ENCODE data around the gene SRD5A1.
A peak's percentile ranks its signal among the peaks of the same experiment; 100 is the strongest.

Gene SRD5A1

GRCh38 chr5:6681682-6682081 lies 48.4 kb downstream of the SRD5A1 start:
- Mint-ChIP-seq H3K36me3 (no peaks in the 10 kb centered on the region), H3K4me3 (no peak overlapping the region), H3K9me3 (no peaks in the 10 kb centered on the region), H3K4me1 (peaks cover 3% of the 10 kb centered on the region), H3K27ac (no peak overlapping the region), H3K27me3 (peaks cover 25% of the 10 kb centered on the region)

- peaks cover 6% of the 10 kb centered on the region for H3K4me1 Mint-ChIP-seq
- H3K4me3 Mint-ChIP-seq: no peak overlapping the region
- H3K36me3 Mint-ChIP-seq: no peaks in the 10 kb centered on the region
- H3K9me3 Mint-ChIP-seq: no peaks in the 10 kb centered on the region
- H3K27ac Mint-ChIP-seq: no peak overlapping the region
- peaks cover 27% of the 10 kb centered on the region for H3K27me3 Mint-ChIP-seq
These were observed 49.0 kb downstream of the SRD5A1 start for GRCh38 chr5:6682239-6682638.

- Mint-ChIP-seq H3K4me1 (peaks cover 10% of the 10 kb centered on the region), H3K27me3 (peaks cover 33% of the 10 kb centered on the region), H3K4me3 (no peak overlapping the region), H3K9me3 (no peaks in the 10 kb centered on the region), H3K27ac (no peak overlapping the region), H3K36me3 (no peaks in the 10 kb centered on the region)
These were observed 50.0 kb downstream of the SRD5A1 start for GRCh38 chr5:6683241-6683640.

GRCh38 chr5:6684075-6684474 lies 50.8 kb downstream of the SRD5A1 start:
- no peak overlapping the region for H3K4me3 Mint-ChIP-seq
- H3K9me3 Mint-ChIP-seq: no peaks in the 10 kb centered on the region
- peaks cover 10% of the 10 kb centered on the region for H3K4me1 Mint-ChIP-seq
- H3K27ac Mint-ChIP-seq: no peak overlapping the region
- H3K27me3 Mint-ChIP-seq: peaks cover 33% of the 10 kb centered on the region
- H3K36me3 Mint-ChIP-seq: no peaks in the 10 kb centered on the region

- Mint-ChIP-seq H3K27ac (no peak overlapping the region), H3K4me3 (no peak overlapping the region), H3K4me1 (peaks cover 10% of the 10 kb centered on the region), H3K27me3 (peaks cover 38% of the 10 kb centered on the region), H3K9me3 (no peaks in the 10 kb centered on the region), H3K36me3 (no peaks in the 10 kb centered on the region)
These were observed 53.3 kb downstream of the SRD5A1 start for GRCh38 chr5:6686501-6686900.

GRCh38 chr5:6686915-6687409 lies 53.7 kb downstream of the SRD5A1 start:
- H3K4me3 Mint-ChIP-seq: peak overlapping the region; percentile 36
- no peak overlapping the region for H3K27ac Mint-ChIP-seq
- H3K36me3 Mint-ChIP-seq: no peaks in the 10 kb centered on the region

GRCh38 chr5:6687505-6687904 lies 54.3 kb downstream of the SRD5A1 start:
- Mint-ChIP-seq H3K4me3 (peak overlapping the region; percentile 17), H3K36me3 (no peaks in the 10 kb centered on the region), H3K27me3 (peaks cover 35% of the 10 kb centered on the region), H3K4me1 (peaks cover 10% of the 10 kb centered on the region), H3K9me3 (no peaks in the 10 kb centered on the region), H3K27ac (no peak overlapping the region)

More at GRCh38 chr5:6686915-6687409, 53.7 kb downstream of the SRD5A1 start:
- H3K27me3 Mint-ChIP-seq: peaks cover 35% of the 10 kb centered on the region
- H3K9me3 Mint-ChIP-seq: no peaks in the 10 kb centered on the region
- H3K4me1 Mint-ChIP-seq: peaks cover 10% of the 10 kb centered on the region

GRCh38 chr5:6692906-6693305 lies 59.7 kb downstream of the SRD5A1 start:
- Mint-ChIP-seq H3K4me1 (no peaks in the 10 kb centered on the region), H3K27ac (no peak overlapping the region), H3K9me3 (no peaks in the 10 kb centered on the region), H3K36me3 (no peaks in the 10 kb centered on the region), H3K27me3 (peaks cover 24% of the 10 kb centered on the region), H3K4me3 (no peak overlapping the region)

GRCh38 chr5:6698696-6699095 lies 65.5 kb downstream of the SRD5A1 start:
- H3K4me1 Mint-ChIP-seq: no peaks in the 10 kb centered on the region
- peaks cover 29% of the 10 kb centered on the region for H3K27me3 Mint-ChIP-seq
- H3K27ac Mint-ChIP-seq: no peak overlapping the region
- no peak overlapping the region for H3K4me3 Mint-ChIP-seq
- no peaks in the 10 kb centered on the region for H3K9me3 Mint-ChIP-seq
- no peaks in the 10 kb centered on the region for H3K36me3 Mint-ChIP-seq

- H3K36me3 Mint-ChIP-seq: no peaks in the 10 kb centered on the region
- H3K9me3 Mint-ChIP-seq: no peaks in the 10 kb centered on the region
- no peak overlapping the region for H3K4me3 Mint-ChIP-seq
- no peak overlapping the region for H3K27ac Mint-ChIP-seq
- no peaks in the 10 kb centered on the region for H3K4me1 Mint-ChIP-seq
- H3K27me3 Mint-ChIP-seq: peaks cover 24% of the 10 kb centered on the region
These were observed 66.1 kb downstream of the SRD5A1 start for GRCh38 chr5:6699357-6699756.

- Mint-ChIP-seq H3K4me3 (no peak overlapping the region), H3K27ac (no peak overlapping the region), H3K9me3 (no peaks in the 10 kb centered on the region), H3K27me3 (peaks cover 20% of the 10 kb centered on the region), H3K4me1 (no peaks in the 10 kb centered on the region), H3K36me3 (no peaks in the 10 kb centered on the region)
These were observed 66.9 kb downstream of the SRD5A1 start for GRCh38 chr5:6700074-6700684.

- Mint-ChIP-seq H3K27ac (no peak overlapping the region), H3K27me3 (peaks cover 18% of the 10 kb centered on the region), H3K9me3 (no peaks in the 10 kb centered on the region), H3K36me3 (no peaks in the 10 kb centered on the region), H3K4me3 (no peak overlapping the region), H3K4me1 (no peaks in the 10 kb centered on the region)
These were observed 67.6 kb downstream of the SRD5A1 start for GRCh38 chr5:6700685-6701355.

- H3K36me3 Mint-ChIP-seq: no peaks in the 10 kb centered on the region
- H3K4me1 Mint-ChIP-seq: no peaks in the 10 kb centered on the region
- no peak overlapping the region for H3K27ac Mint-ChIP-seq
- H3K9me3 Mint-ChIP-seq: no peaks in the 10 kb centered on the region
- peaks cover 16% of the 10 kb centered on the region for H3K27me3 Mint-ChIP-seq
- no peak overlapping the region for H3K4me3 Mint-ChIP-seq
These were observed 68.3 kb downstream of the SRD5A1 start for GRCh38 chr5:6701491-6701890.

GRCh38 chr5:6702633-6703032 lies 69.4 kb downstream of the SRD5A1 start:
- Mint-ChIP-seq H3K27me3 (peaks cover 13% of the 10 kb centered on the region), H3K9me3 (no peaks in the 10 kb centered on the region), H3K27ac (no peak overlapping the region), H3K4me1 (no peaks in the 10 kb centered on the region), H3K36me3 (no peaks in the 10 kb centered on the region), H3K4me3 (no peak overlapping the region)

- no peaks in the 10 kb centered on the region for H3K4me1 Mint-ChIP-seq
These were observed 70.6 kb downstream of the SRD5A1 start for GRCh38 chr5:6703806-6704205.

GRCh38 chr5:6704361-6704851 lies 71.2 kb downstream of the SRD5A1 start:
- H3K27ac Mint-ChIP-seq: no peak overlapping the region
- no peaks in the 10 kb centered on the region for H3K36me3 Mint-ChIP-seq
- no peaks in the 10 kb centered on the region for H3K4me1 Mint-ChIP-seq
- no peak overlapping the region for H3K4me3 Mint-ChIP-seq
- peaks cover 6% of the 10 kb centered on the region for H3K27me3 Mint-ChIP-seq
- H3K9me3 Mint-ChIP-seq: no peaks in the 10 kb centered on the region

More at GRCh38 chr5:6703806-6704205, 70.6 kb downstream of the SRD5A1 start:
- H3K27me3 Mint-ChIP-seq: peaks cover 11% of the 10 kb centered on the region
- H3K9me3 Mint-ChIP-seq: no peaks in the 10 kb centered on the region
- H3K4me3 Mint-ChIP-seq: no peak overlapping the region
- H3K27ac Mint-ChIP-seq: no peak overlapping the region
- no peaks in the 10 kb centered on the region for H3K36me3 Mint-ChIP-seq
